Neural crest cell (in vitro differentiated cells): ENCODE data around the gene SSR1. TPM values are rescaled to one million over a fixed set of nuclear protein-coding genes. Genes with fewer than 3 reads are reported as not detected.

Experiments used
- DNase-seq: peaks from one replicate; pipeline ENCODE4 v3.0.0; 2021; ENCODE audit warnings: low read depth, mixed read lengths, low spot score
- H3K27ac Mint-ChIP-seq: one replicate; pipeline ENCODE4 v1.8.0; 2021; ENCODE audit warnings: mild to moderate bottlenecking, mixed read lengths; ENCODE audit not compliant: unreplicated experiment
- H3K27me3 Mint-ChIP-seq: 2 replicates; pipeline ENCODE4 v1.8.0; 2021; ENCODE audit warnings: low read depth, mild to moderate bottlenecking, mixed read lengths
- H3K36me3 Mint-ChIP-seq: 2 replicates; pipeline ENCODE4 v1.8.0; 2021; ENCODE audit warnings: low read depth, mild to moderate bottlenecking, mixed read lengths
- H3K4me1 Mint-ChIP-seq: 2 replicates; pipeline ENCODE4 v1.8.0; 2021; ENCODE audit warnings: mixed read lengths
- H3K4me3 Mint-ChIP-seq: one replicate; pipeline ENCODE4 v1.8.0; 2021; ENCODE audit warnings: mild to moderate bottlenecking, mixed read lengths
- H3K9me3 Mint-ChIP-seq: 2 replicates; pipeline ENCODE4 v1.8.0; 2021; ENCODE audit warnings: mixed read lengths
- CTCF ChIP-seq: fragments of 200-600 bp; sonication (generic); conservative IDR thresholded peaks from 2 replicates; pipeline ENCODE4 v1.5.0; 2021; ENCODE audit warnings: antibody characterized with exemption, mild to moderate bottlenecking
- total RNA-seq: library from RNA; stranded (reverse); gene quantifications from 2 replicates; pipeline ENCODE4 v1.2.1, GENCODE V29; 2021

Gene SSR1
- total RNA-seq, 1 donor from 2014 or later = 110 TPM

- Mint-ChIP-seq H3K4me3 (no peak overlapping the region), H3K27ac (no peak overlapping the region), H3K9me3 (no peaks in the 10 kb centered on the region), H3K4me1 (peaks cover 7% of the 10 kb centered on the region), H3K27me3 (no peaks in the 10 kb centered on the region), H3K36me3 (no peaks in the 10 kb centered on the region)
- DNase-seq = no peak
- TF ChIP-seq CTCF = no peak
These were observed 57.1 kb downstream of the SSR1 start for GRCh38 chr6:7255918-7256317.

- no peaks in the 10 kb centered on the region for H3K36me3 Mint-ChIP-seq
- H3K27me3 Mint-ChIP-seq = no peaks in the 10 kb centered on the region
- no peak for TF ChIP-seq CTCF
- no peak overlapping the region for H3K4me3 Mint-ChIP-seq
- no peak overlapping the region for H3K27ac Mint-ChIP-seq
- H3K9me3 Mint-ChIP-seq = no peaks in the 10 kb centered on the region
- no peak for DNase-seq
- peaks cover under 1% of the 10 kb centered on the region for H3K4me1 Mint-ChIP-seq
These were observed 57.8 kb downstream of the SSR1 start for GRCh38 chr6:7254980-7255835.

GRCh38 chr6:7252390-7252789 lies 60.6 kb downstream of the SSR1 start:
- H3K4me3 Mint-ChIP-seq = no peak overlapping the region
- no peaks in the 10 kb centered on the region for H3K36me3 Mint-ChIP-seq
- H3K27ac Mint-ChIP-seq = no peak overlapping the region
- H3K27me3 Mint-ChIP-seq = no peaks in the 10 kb centered on the region
- TF ChIP-seq CTCF = no peak
- DNase-seq = no peak
- no peaks in the 10 kb centered on the region for H3K4me1 Mint-ChIP-seq
- no peaks in the 10 kb centered on the region for H3K9me3 Mint-ChIP-seq

GRCh38 chr6:7251646-7252260 lies 61.2 kb downstream of the SSR1 start:
- H3K36me3 Mint-ChIP-seq = no peaks in the 10 kb centered on the region
- TF ChIP-seq CTCF = no peak
- H3K4me1 Mint-ChIP-seq = no peaks in the 10 kb centered on the region
- H3K9me3 Mint-ChIP-seq = no peaks in the 10 kb centered on the region
- DNase-seq = no peak
- H3K4me3 Mint-ChIP-seq = no peak overlapping the region
- H3K27me3 Mint-ChIP-seq = no peaks in the 10 kb centered on the region
- H3K27ac Mint-ChIP-seq = no peak overlapping the region

- H3K4me3 Mint-ChIP-seq = no peak overlapping the region
- no peaks in the 10 kb centered on the region for H3K27me3 Mint-ChIP-seq
- no peaks in the 10 kb centered on the region for H3K4me1 Mint-ChIP-seq
- TF ChIP-seq CTCF = no peak
- no peaks in the 10 kb centered on the region for H3K36me3 Mint-ChIP-seq
- no peak for DNase-seq
- H3K9me3 Mint-ChIP-seq = no peaks in the 10 kb centered on the region
- no peak overlapping the region for H3K27ac Mint-ChIP-seq
These were observed 62.2 kb downstream of the SSR1 start for GRCh38 chr6:7250812-7251211.
